Measurements from ENCODE around the gene AHCYL2.

GRCh38 chr7:129292861-129293260, 68.0 kb downstream of the AHCYL2 start:
- no peak for TF ChIP-seq FOXK1 (CRISPR knock-in tag; IDR thresholded peaks at IDR 0.05)
- TF ChIP-seq CTCF (IDR thresholded peaks at IDR 0.05): no peak
- TF ChIP-seq NR3C1 (CRISPR knock-in tag; conservative IDR thresholded peaks at IDR 0.05; ENCODE audit: low read depth): no peak
- TF ChIP-seq SMAD4 (CRISPR knock-in tag; IDR thresholded peaks at IDR 0.05): no peak
- TF ChIP-seq SP1 (CRISPR knock-in tag; conservative IDR thresholded peaks at IDR 0.05): no peak
